Transverse colon (tissue), 4 donors: ENCODE data around the gene PDLIM3. TPM values are rescaled to one million over a fixed set of nuclear protein-coding genes. Genes with fewer than 3 reads are reported as not detected.

Experiments
- DNase-seq: peaks from one replicate; pipeline ENCODE4 v3.0.0-alpha.2; 2019
- H3K27ac ChIP-seq, 4 donors: fragments of 200-600 bp; sonication (generic); 2 replicates each; pipeline ENCODE4 v1.5.1; 2016 to 2018; ENCODE audit warnings: inconsistent platforms in 4 of 4
- H3K27me3 ChIP-seq: fragments of 200-600 bp; sonication (generic); 2 replicates; pipeline ENCODE4 v1.5.1; 2017; ENCODE audit warnings: inconsistent platforms
- H3K36me3 ChIP-seq, 4 donors: fragments of 200-600 bp; sonication (generic); 2 replicates each; pipeline ENCODE4 v1.5.1; 2017 to 2019; ENCODE audit warnings: inconsistent platforms in 4 of 4
- H3K4me1 ChIP-seq, 4 donors: fragments of 200-600 bp; sonication (generic); 2 replicates each; pipeline ENCODE4 v1.5.1; 2017 to 2020; ENCODE audit warnings: inconsistent platforms in 4 of 4
- H3K4me3 ChIP-seq, 4 donors: fragments of 200-600 bp; sonication (generic); 1 replicate in 1 of 4; 2 replicates in 3 of 4; pipeline versions ENCODE4 v1.5.1 to v1.6.1; 2017 to 2019; ENCODE audit warnings: inconsistent platforms in 4 of 4
- H3K9me3 ChIP-seq, 2 donors: fragments of 200-600 bp; sonication (generic); 2 replicates each; pipeline ENCODE4 v1.5.1; 2017 to 2019; ENCODE audit warnings: inconsistent platforms in 2 of 2
- CTCF ChIP-seq, 5 experiments: fragments of 200-600 bp in 3 of 5; fragments of 450-650 bp in 2 of 5; sonication (generic) in 3 of 5; IDR thresholded peaks; 1 replicate in 2 of 5; 2 replicates in 3 of 5; pipeline ENCODE4 v1.5.1; 2016 to 2017; ENCODE audit warnings: antibody characterized with exemption in 5 of 5, inconsistent platforms in 3 of 5, mild to moderate bottlenecking in 2 of 5, moderate library complexity in 1 of 5
- EP300 ChIP-seq: sonication (generic); formaldehyde crosslinking; IDR thresholded peaks from one replicate; pipeline ENCODE4 v1.6.1; 2017; ENCODE audit warnings: antibody characterized with exemption, low read depth
- POLR2A ChIP-seq: fragments of 450-650 bp; IDR thresholded peaks from one replicate; pipeline ENCODE4 v1.6.1; 2016; ENCODE audit warnings: antibody characterized with exemption, mild to moderate bottlenecking, moderate library complexity
- POLR2AphosphoS5 ChIP-seq, 3 donors: sonication (generic); formaldehyde crosslinking; IDR thresholded peaks; one replicate each; pipeline ENCODE4 v1.6.1; 2016; ENCODE audit warnings: antibody characterized with exemption in 3 of 3
- WGBS, 2 donors: methylation state at CpG; one replicate each; pipeline ENCODE4 v1.1.5; 2018; ENCODE audit warnings: low coverage in 1 of 2; 5-methylcytosine and 5-hydroxymethylcytosine counted together
- in situ Hi-C, 4 donors: fragments of 200-750 bp; cut with MboI; loops; one replicate each; pipeline versions ENCODE4 v1.15.0 to v1.15.1; 2017; ENCODE audit warnings: low sequenced_read_pairs in 3 of 4, low pct_ligation_motif_present in 1 of 4, low pct_unique_long_range_greater_than_20kb in 1 of 4
- intact Hi-C: fragments of 100-400 bp; cut with DNase I; formaldehyde crosslinking; loops from one replicate; pipeline ENCODE4 v1.15.1; 2023; ENCODE audit warnings: low total_unique reads
- total RNA-seq, 4 donors: library from RNA; depleted of rRNA; stranded (reverse); fragments of >200 nt; gene quantifications; one replicate each; pipeline ENCODE4 v1.1.0, GENCODE V29; 2016

PDLIM3 gene
- total RNA-seq, 4 donors from 2014 or later = 81.9 to 209 (median 115) TPM

- H3K4me3 ChIP-seq = no peak overlapping the region
- intact Hi-C loops (no loop called here), in situ Hi-C loops (no loop called here)
- H3K4me1 ChIP-seq = no peaks in the 10 kb centered on the region
- H3K36me3 ChIP-seq = no peaks in the 10 kb centered on the region
- DNase-seq = no peak
- TF ChIP-seq POLR2A (no peak), POLR2AphosphoS5 (IDR thresholded peaks at IDR 0.05) (no peak), CTCF (IDR thresholded peaks at IDR 0.05) (no peak), EP300 (no peak)
- 54 to 80% methylated on average over 4 of the region's 4 CpGs for WGBS, 2 donors
- peaks cover 6% of the 10 kb centered on the region for H3K27me3 ChIP-seq
- no peaks in the 10 kb centered on the region for H3K9me3 ChIP-seq
- H3K27ac ChIP-seq = peak overlapping the region in 1 of 4 donors; percentile 19
Observed at GRCh38 chr4:185520119-185520518, 15.2 kb downstream of the PDLIM3 start.

- Histone ChIP-seq H3K9me3 (no peaks in the 10 kb centered on the region), H3K4me3 (no peak overlapping the region), H3K27ac (no peak overlapping the region), H3K27me3 (peaks cover 12% of the 10 kb centered on the region), H3K4me1 (peaks cover 0 to 11% (median 8%) of the 10 kb centered on the region in 4 donors), H3K36me3 (no peaks in the 10 kb centered on the region)
- WGBS, 2 donors = 15 to 28% methylated on average over 1 of the region's 1 CpG
- DNase-seq = no peak
- TF ChIP-seq POLR2AphosphoS5 (IDR thresholded peaks at IDR 0.05) (no peak), EP300 (no peak), CTCF (IDR thresholded peaks at IDR 0.05) (no peak), POLR2A (no peak)
- in situ Hi-C loops (no loop called here), intact Hi-C loops (no loop called here)
Observed at GRCh38 chr4:185518494-185518893, 16.8 kb downstream of the PDLIM3 start.

- peaks cover 0 to 15% (median 13%) of the 10 kb centered on the region in 4 donors for H3K4me1 ChIP-seq
- H3K9me3 ChIP-seq = no peaks in the 10 kb centered on the region
- intact Hi-C loops (no loop called here), in situ Hi-C loops (no loop called here)
- H3K27me3 ChIP-seq = peaks cover 12% of the 10 kb centered on the region
- DNase-seq = no peak
- no peak overlapping the region for H3K27ac ChIP-seq
- no peaks in the 10 kb centered on the region for H3K36me3 ChIP-seq
- TF ChIP-seq CTCF (IDR thresholded peaks at IDR 0.05) (no peak), POLR2AphosphoS5 (IDR thresholded peaks at IDR 0.05) (no peak), POLR2A (no peak), EP300 (no peak)
- no peak overlapping the region for H3K4me3 ChIP-seq
Observed at GRCh38 chr4:185518069-185518468, 17.2 kb downstream of the PDLIM3 start.

GRCh38 chr4:185515248-185515647 is 20.1 kb downstream of the PDLIM3 start:
- WGBS, 2 donors = 72 to 81% methylated on average over 4 of the region's 4 CpGs
- H3K4me1 ChIP-seq = peaks cover 0 to 22% (median 18%) of the 10 kb centered on the region in 4 donors
- H3K4me3 ChIP-seq = no peak overlapping the region
- no peaks in the 10 kb centered on the region for H3K9me3 ChIP-seq
- no peaks in the 10 kb centered on the region for H3K36me3 ChIP-seq
- no peak for DNase-seq
- peaks cover 12% of the 10 kb centered on the region for H3K27me3 ChIP-seq
- no peak overlapping the region for H3K27ac ChIP-seq
- no peak for TF ChIP-seq CTCF (IDR thresholded peaks at IDR 0.05)
- TF ChIP-seq POLR2A = no peak
- no peak for TF ChIP-seq POLR2AphosphoS5 (IDR thresholded peaks at IDR 0.05)
- no peak for TF ChIP-seq EP300
- intact Hi-C loops = no loop called here
- in situ Hi-C loops = no loop called here
